Measurements from ENCODE around the gene C8B. TPM values are rescaled to one million over a fixed set of nuclear protein-coding genes. Genes with fewer than 3 reads are reported as not detected.

Gene C8B
- total RNA-seq, result not detected
- long read RNA-seq, result 0 reads

- TF ChIP-seq CTCF (IDR thresholded peaks at IDR 0.05), result no peak
- intact Hi-C loops (cut with DNase I), result no loop called here
- Histone ChIP-seq H3K9me3 (no peaks in the 10 kb centered on the region), H3K27me3 (no peaks in the 10 kb centered on the region), H3K36me3 (no peaks in the 10 kb centered on the region), H3K4me3 (no peak within 1 kb of the TSS), H3K27ac (no peak within 1 kb of the TSS), H3K4me1 (no peaks in the 10 kb centered on the region)
- no peak for ATAC-seq
- no peak for DNase-seq
These were observed at the start of gene C8B for GRCh38 chr1:56965916-56966697. Gene C8B (minus strand): TSS chr1:56966015. CDS start chr1:56965948, 67 bp downstream.

- TF ChIP-seq CTCF (IDR thresholded peaks at IDR 0.05), result no peak
These were observed 49.3 kb upstream of the C8B start for GRCh38 chr1:57015071-57015470.

GRCh38 chr1:57013522-57013921, 47.7 kb upstream of the C8B start:
- ATAC-seq (no peak), DNase-seq (no peak)
- no peak overlapping the region for H3K27ac ChIP-seq
- H3K4me3 ChIP-seq, result no peak overlapping the region
- no peaks in the 10 kb centered on the region for H3K27me3 ChIP-seq
- no peaks in the 10 kb centered on the region for H3K4me1 ChIP-seq
- no peaks in the 10 kb centered on the region for H3K36me3 ChIP-seq
- intact Hi-C loops (cut with DNase I), result no loop called here
- no peak for TF ChIP-seq CTCF (IDR thresholded peaks at IDR 0.05)
- H3K9me3 ChIP-seq, result no peaks in the 10 kb centered on the region

More at GRCh38 chr1:57015071-57015470, 49.3 kb upstream of the C8B start:
- Histone ChIP-seq H3K9me3 (no peaks in the 10 kb centered on the region), H3K4me1 (no peaks in the 10 kb centered on the region), H3K27ac (no peak overlapping the region), H3K27me3 (no peaks in the 10 kb centered on the region), H3K36me3 (no peaks in the 10 kb centered on the region), H3K4me3 (no peak overlapping the region)
- intact Hi-C loops (cut with DNase I), result no loop called here
- no peak for ATAC-seq
- no peak for DNase-seq

- intact Hi-C loops (cut with DNase I), result no loop called here
These were observed 46.5 kb upstream of the C8B start for GRCh38 chr1:57012315-57012714.

GRCh38 chr1:57010511-57010910, 44.7 kb upstream of the C8B start:
- ATAC-seq (no peak), DNase-seq (no peak)
- intact Hi-C loops (cut with DNase I), result no loop called here
- no peak overlapping the region for H3K27ac ChIP-seq
- H3K4me1 ChIP-seq, result no peaks in the 10 kb centered on the region
- no peaks in the 10 kb centered on the region for H3K36me3 ChIP-seq
- no peak overlapping the region for H3K4me3 ChIP-seq
- no peaks in the 10 kb centered on the region for H3K27me3 ChIP-seq
- no peak for TF ChIP-seq CTCF (IDR thresholded peaks at IDR 0.05)
- H3K9me3 ChIP-seq, result no peaks in the 10 kb centered on the region

More at GRCh38 chr1:57012315-57012714, 46.5 kb upstream of the C8B start:
- ATAC-seq (no peak), DNase-seq (no peak)
- Histone ChIP-seq H3K4me3 (no peak overlapping the region), H3K4me1 (no peaks in the 10 kb centered on the region), H3K27me3 (no peaks in the 10 kb centered on the region), H3K27ac (no peak overlapping the region), H3K9me3 (no peaks in the 10 kb centered on the region), H3K36me3 (no peaks in the 10 kb centered on the region)
- no peak for TF ChIP-seq CTCF (IDR thresholded peaks at IDR 0.05)

Measured in upper lobe of right lung (tissue), 1 donor.